RWPE1 (cell line): ENCODE results near the gene NMT1.

Experiments
- CTCF ChIA-PET: fragments of 350-600 bp; sonication (Branson Sonifier 250); formaldehyde crosslinking; extraction: SDS; loops from one replicate; lab custom pipeline; 2021; lab: Yijun Ruan, JAX
- POLR2A ChIA-PET: fragments of 400-600 bp; formaldehyde crosslinking; extraction: SDS; loops from one replicate; lab custom pipeline; 2020; ENCODE audit warnings: antibody characterized with exemption; ENCODE audit not compliant: low non-redundant PET; lab: Yijun Ruan, JAX
- DNase-seq: peaks from one replicate; pipeline ENCODE4 v3.0.0; 2012; ENCODE audit warnings: low spot score
- H3K27ac ChIP-seq: fragments of 450-650 bp; 2 replicates; pipeline ENCODE4 v1.5.1; 2017
- CTCF ChIP-seq: fragments of 450-650 bp; conservative IDR thresholded peaks from 2 replicates; pipeline ENCODE4 v1.5.1; 2017; ENCODE audit warnings: low read depth, mild to moderate bottlenecking

The NMT1 gene

GRCh38 chr17:45086391-45086790 is 25.3 kb downstream of the NMT1 start:
- ChIA-PET POLR2A (no interaction called here), CTCF (interaction anchor here (0.5 to 2.3 kb wide), 3 partner anchors 10 to 117 kb away, joined by 3 to 9 read pairs (median 4); no protein-coding TSS in a partner anchor)
- H3K27ac ChIP-seq: peak overlapping the region; percentile 93
- TF ChIP-seq CTCF: no peak
- DNase-seq: no peak

- TF ChIP-seq CTCF: no peak
- CTCF ChIA-PET: interaction anchor here (0.5 to 2.3 kb wide), 3 partner anchors 11 to 117 kb away, joined by 3 to 9 read pairs (median 4); no protein-coding TSS in a partner anchor
- peak overlapping the region; percentile 93 for H3K27ac ChIP-seq
- no peak for DNase-seq
- POLR2A ChIA-PET: no interaction called here
Measured at GRCh38 chr17:45086865-45087503, 25.9 kb downstream of the NMT1 start.

GRCh38 chr17:45087504-45087975 is 26.4 kb downstream of the NMT1 start:
- ChIA-PET CTCF (interaction anchor here (2.3 kb wide), 1 partner anchor 11 kb away, joined by 9 read pairs; no protein-coding TSS in a partner anchor), POLR2A (no interaction called here)
- no peak for DNase-seq
- H3K27ac ChIP-seq: peak overlapping the region; percentile 93
- TF ChIP-seq CTCF: no peak

- POLR2A ChIA-PET: no interaction called here
- CTCF ChIA-PET: interaction anchor here (2.3 kb wide), 1 partner anchor 11 kb away, joined by 9 read pairs; no protein-coding TSS in a partner anchor
Measured at GRCh38 chr17:45087978-45088377, 26.9 kb downstream of the NMT1 start.

GRCh38 chr17:45088741-45089140 is 27.6 kb downstream of the NMT1 start:
- no peak for TF ChIP-seq CTCF
- peak overlapping the region; percentile 93 for H3K27ac ChIP-seq
- POLR2A ChIA-PET: no interaction called here
- CTCF ChIA-PET: interaction anchor here (0.5 to 1.0 kb wide), 5 partner anchors 17 to 1979 kb away, joined by 3 to 6 read pairs (median 4); no protein-coding TSS in a partner anchor
- DNase-seq: no peak

More at GRCh38 chr17:45087978-45088377, 26.9 kb downstream of the NMT1 start:
- TF ChIP-seq CTCF: no peak
- H3K27ac ChIP-seq: peak overlapping the region; percentile 93
- DNase-seq: no peak

- TF ChIP-seq CTCF: no peak
- ChIA-PET CTCF (interaction anchor here (0.6 kb wide), 1 partner anchor 25 kb away, joined by 3 read pairs; no protein-coding TSS in a partner anchor), POLR2A (interaction anchor here (0.6 kb wide), 1 partner anchor 399 kb away, joined by 5 read pairs; no protein-coding TSS in a partner anchor)
- H3K27ac ChIP-seq: peak overlapping the region; percentile 95
- no peak for DNase-seq
Measured at GRCh38 chr17:45090711-45091110, 29.6 kb downstream of the NMT1 start.
